Cerebellar nuclear complex (tissue), 1 donor: ENCODE results near the gene SRRT.

Source experiments
- DNase-seq, 2 experiments: peaks; one replicate each; lab custom pipeline; 2025; lab: John Stamatoyannopoulos, UW

The SRRT gene

DNA sequence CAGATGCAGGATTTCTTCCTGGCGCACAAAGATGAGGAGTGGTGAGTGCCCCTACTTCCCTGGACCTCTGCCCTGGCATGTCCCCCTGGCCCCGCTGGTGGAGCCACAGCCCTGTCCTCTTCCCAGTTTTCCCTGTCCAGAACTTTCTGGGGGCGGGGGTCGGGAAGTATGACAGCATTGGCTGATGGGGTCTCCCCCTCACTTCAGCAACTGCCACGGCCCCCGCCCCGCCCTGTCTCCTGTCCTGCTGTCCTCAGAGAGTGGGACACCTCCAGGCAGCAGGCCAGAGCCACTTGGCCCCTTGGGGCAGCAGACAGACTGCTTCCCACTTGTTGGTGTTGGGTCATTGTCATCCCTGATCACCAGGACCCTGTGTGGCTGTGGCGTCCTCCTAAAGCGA is 7.3 kb downstream of the SRRT start:
- DNase-seq = no peak

DNA sequence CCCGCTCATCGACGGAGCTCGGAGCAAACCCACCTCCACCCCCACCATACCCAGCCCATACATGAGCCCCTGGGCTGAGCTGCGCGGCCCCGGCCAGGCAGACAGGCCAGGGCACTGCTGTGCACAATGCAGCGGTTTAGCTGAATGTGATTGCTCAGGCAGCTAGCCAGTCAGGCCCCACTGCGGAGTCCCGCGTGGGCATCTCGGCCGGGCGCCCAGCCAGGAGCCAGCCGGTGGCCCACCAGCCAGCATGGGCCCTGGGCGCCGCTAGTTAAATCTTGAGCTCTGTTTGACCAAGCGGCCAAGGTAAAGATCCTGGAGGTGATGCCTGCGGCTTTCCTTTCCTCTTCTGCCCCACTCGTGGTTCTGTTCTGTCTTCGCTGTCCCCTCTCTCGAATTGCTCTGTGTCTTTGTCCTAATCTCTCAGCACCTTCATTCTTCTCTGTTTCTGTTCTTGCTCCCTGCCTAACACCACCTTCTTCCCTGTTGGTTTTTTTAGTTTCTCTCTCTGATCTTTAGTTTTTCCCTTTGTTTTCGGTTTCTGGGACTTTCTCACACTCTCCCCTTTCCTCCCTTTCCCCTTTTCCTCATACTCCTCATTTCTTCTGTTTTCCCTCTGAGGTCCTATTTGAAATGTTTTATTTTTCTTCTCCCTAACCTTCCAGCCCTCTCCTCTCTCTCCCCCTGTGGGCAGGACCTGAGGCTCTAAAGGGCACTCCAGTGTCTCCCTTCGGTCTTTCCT is 8.1 kb downstream of the SRRT start:
- DNase-seq = no peak

DNA sequence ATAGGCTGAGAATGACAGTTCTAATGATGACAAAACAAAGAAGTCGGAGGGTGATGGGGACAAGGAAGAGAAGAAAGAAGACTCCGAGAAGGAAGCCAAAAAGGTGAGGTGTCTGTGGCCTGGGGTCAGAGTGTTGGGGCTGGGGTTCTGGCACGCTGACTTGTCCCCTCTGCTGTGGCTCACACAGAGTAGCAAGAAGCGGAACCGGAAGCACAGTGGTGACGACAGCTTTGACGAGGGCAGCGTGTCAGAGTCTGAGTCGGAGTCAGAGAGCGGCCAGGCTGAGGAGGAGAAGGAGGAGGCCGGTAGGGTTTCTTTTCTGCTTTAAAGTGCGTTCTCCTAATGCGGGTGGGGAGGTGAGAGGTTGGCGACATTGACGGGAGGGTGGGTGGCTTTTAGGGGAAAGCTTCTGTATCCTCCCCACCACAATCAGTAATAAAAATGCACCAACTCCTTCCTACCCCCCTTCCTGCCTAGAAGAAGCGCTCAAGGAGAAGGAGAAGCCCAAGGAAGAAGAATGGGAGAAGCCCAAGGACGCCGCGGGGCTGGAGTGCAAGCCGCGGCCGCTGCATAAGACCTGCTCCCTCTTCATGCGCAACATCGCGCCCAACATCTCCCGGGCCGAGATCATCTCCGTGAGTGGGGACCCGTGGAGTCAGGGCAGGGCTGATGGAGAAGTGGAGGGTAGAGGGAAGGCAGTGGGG is 10.0 kb downstream of the SRRT start:
- no peak for DNase-seq

DNA sequence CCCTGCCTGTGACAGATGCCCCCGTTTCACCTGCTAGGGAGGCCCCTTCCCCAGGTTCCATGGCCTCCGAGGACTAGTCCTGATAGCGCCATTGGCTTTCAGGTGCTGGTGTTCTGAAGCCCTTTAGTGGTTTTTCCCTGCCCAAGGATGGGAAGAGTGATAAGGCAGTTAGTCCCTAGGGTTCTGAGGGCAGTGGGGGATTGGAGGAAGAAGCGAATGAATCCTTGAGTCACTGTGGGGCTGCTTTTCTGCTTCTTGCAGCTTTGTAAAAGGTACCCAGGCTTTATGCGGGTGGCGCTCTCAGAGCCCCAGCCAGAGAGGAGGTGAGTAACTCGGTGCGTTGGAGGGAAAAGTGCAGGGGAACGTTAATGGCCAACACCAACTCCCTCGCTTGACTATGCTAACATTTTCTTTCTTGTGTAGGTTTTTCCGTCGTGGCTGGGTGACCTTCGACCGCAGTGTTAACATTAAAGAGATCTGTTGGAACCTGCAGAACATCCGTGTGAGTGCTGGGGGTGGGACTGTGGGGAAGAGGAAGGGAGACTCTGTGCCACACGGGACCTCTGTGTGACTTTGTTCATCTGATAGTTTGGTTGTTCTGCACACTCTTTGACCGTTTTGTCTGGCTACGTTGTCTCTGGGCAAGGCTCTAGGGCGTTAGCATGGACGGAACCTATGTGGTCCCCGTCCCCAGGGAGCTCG is 10.7 kb downstream of the SRRT start:
- no peak for DNase-seq

DNA sequence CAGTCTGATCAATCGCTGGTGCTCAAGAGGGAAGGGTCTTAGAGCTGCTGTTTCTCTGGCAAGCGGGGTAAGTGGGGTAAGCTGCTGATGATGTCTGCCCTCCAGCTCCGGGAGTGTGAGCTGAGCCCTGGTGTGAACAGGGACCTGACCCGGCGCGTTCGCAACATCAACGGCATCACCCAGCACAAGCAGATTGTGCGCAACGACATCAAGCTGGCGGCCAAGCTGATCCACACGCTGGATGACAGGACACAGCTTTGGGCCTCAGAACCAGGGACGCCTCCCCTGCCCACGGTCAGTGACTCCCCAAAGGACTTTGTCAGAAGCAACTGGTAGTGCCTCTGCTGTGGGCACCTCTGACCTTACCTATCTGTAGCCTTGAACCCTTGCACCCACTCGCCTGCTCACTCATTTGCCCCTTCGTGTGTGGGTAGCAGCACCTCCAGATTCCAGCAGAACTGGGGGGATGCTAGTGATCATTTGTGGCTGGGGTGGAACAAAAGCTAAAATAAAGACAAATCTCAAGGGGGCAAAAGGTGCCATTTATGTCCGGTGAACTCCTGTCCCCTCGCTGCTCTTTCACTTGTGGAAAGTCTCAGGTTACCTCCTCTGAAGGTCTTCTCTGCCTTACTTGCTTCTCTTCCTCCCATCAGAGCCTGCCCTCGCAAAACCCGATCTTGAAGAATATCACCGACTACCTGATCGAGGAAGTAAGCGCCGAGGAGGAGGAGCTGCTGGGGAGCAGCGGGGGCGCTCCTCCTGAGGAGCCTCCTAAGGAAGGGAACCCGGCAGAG is 11.4 kb downstream of the SRRT start:
- no peak for DNase-seq

DNA sequence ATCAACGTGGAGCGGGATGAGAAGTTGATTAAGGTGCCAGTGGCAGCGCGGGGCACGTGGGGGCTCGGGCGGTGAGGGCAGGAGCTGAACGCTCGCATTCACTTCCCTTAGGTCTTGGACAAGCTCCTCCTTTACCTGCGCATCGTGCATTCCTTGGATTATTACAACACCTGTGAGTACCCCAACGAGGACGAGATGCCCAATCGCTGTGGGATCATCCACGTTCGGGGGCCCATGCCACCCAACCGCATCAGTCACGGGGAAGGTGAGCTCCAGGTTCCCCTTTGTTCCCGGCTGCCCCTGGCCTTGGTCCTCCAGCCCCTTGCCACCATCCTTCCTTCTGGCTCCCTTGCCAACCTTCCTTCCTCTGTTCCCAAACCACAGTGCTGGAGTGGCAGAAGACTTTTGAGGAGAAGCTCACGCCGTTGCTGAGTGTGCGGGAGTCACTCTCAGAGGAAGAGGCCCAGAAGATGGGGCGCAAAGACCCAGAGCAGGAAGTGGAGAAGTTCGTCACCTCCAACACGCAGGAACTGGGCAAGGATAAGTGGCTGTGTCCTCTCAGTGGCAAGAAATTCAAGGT is 12.1 kb downstream of the SRRT start:
- no peak for DNase-seq

DNA sequence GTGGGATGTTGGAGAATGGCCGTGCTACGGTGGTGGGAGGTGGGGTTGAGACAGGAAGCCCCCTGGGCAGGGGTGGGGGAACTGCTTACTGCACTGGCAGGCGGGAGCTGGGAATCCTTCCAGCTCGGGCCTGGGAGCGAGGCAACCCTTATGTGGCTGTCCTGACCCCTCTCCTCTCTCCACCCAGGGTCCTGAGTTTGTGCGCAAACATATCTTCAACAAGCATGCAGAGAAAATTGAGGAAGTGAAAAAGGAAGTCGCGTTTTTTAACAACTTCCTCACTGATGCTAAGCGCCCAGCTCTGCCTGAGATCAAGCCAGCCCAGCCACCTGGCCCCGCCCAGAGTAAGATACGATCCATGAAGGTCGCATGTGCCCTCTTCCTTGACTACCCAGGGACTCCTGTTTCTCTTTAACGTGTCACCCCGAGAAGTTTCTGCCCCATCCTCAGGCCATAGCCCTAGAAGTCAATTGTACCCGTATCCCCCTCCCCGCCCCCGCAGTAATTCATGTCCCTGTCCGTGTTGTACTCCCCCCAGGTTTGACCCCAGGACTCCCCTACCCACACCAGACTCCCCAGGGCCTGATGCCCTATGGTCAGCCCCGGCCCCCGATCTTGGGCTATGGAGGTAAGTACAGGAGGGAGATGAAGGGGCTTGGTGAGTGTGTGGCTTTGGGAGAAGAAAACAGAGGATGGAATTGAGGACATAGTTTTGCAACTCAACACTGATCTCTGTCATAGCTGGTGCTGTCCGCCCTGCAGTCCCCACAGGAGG is 12.8 kb downstream of the SRRT start:
- DNase-seq = no peak

DNA sequence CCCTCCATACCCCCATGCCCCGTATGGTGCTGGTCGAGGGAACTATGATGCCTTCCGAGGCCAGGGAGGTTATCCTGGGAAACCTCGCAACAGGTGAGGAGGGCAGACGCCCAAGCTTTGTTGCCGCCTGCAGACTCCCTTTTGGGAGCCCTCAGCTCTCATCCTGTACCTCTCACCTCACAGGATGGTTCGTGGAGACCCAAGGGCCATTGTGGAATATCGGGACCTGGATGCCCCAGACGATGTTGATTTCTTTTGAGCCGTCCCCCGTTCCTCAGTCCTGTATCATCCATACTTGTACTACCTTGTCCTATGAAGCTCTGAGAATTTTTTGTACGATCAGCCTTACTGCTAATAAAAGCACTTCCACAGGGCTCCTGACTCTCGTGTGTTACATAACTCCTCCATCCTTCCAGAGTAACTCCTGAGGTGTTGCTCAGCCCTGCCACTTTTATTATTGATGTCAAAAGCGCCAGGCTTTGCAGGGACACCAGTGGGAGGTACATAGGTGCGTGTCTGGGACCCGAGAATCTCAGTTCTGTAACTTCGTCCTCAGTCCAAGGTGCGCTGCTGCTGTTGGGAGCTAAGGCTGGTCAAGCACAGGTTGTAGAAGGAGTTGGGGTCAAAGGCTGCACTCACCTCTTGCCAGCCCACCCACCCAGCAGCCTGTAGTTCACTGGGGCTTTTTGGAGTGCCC is 13.5 kb downstream of the SRRT start:
- no peak for DNase-seq

DNA sequence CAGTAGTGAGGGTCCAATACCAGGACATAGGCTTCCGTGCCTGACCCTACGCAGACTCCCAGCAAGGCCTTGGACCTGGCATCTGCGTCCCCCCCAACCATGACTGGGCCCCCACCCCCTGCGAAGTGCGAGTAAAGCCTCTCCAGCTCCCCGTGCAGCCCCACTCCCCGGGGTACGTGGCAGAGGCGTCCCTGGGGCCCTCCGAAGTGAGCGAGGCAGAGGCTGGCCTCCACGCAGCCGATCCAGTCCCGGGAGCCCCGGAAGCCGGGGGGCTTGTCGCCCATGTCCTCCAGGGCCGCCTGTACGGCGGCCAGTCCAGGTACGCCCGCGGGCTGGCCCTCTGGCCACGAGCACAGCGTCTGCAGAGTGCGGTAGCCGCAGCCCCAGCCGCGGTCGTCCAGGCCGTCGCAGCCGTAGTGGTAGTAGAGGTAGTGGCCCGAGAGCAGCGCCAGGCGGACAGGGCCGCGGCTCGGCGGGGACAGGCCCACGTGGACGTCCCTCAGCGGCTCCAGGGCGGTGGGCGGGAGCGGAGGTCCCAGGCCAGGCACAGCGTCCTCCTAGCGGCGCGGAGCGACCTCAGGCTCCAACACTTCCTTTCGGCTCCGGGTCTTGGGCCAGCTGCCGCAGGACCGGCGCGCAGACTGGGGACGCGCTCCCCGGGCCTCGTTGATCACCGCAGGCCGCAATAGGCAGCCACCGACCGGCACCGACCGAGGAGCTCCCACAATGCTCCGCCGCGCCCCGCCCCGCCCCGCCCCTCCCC is 14.3 kb downstream of the SRRT start, which contains the start of gene UFSP1:
Gene UFSP1 (minus strand): TSS at position 728 of the 763 bp plus-strand sequence. CDS start 444 bp downstream, at position 284.
- no peak for DNase-seq

DNA sequence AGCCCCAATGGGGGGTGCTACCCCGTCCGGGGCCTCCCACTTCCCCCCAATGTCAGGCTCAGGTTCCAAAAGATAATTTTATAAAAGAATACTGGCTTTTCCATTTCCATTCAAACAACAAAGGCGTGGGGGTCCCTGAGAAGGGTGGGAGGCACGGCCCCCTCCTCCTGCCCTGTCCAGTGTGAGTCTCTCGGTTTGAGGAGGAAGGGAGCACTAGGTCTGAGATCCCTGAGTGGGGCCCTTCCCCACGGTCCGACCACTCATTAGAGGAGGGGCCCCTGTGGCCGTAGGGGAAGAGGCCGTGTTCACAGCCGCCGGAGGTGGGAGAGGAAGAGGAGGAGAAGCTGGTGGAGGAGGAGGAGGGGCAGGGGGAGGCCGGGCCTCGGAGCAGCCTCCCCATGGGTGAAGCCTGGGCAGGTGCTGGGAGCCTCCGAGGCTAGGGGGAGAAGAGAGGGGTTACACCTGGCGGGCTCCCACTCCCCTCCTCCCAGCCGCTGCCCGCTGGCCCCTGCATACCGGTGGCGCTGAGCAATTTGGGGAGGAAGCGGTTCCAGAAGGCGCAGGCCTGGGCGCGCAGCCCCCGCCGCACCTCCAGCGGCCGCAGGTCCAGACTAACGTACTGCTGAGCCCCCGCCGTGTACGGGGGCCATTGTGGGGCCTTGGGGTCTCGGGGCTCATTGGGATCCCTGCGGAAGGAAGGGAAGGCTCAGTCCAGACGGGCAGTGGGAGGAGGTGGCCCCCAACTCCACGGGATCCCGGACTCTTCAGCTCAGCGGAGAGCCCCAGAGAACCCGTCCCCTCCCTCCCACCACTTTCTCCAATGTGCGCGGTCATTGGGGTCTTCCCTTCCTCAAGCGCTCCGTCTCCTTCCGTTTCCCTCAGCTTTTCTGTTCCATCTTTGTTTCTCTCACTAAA is 16.0 kb downstream of the SRRT start:
- no peak for DNase-seq

DNA sequence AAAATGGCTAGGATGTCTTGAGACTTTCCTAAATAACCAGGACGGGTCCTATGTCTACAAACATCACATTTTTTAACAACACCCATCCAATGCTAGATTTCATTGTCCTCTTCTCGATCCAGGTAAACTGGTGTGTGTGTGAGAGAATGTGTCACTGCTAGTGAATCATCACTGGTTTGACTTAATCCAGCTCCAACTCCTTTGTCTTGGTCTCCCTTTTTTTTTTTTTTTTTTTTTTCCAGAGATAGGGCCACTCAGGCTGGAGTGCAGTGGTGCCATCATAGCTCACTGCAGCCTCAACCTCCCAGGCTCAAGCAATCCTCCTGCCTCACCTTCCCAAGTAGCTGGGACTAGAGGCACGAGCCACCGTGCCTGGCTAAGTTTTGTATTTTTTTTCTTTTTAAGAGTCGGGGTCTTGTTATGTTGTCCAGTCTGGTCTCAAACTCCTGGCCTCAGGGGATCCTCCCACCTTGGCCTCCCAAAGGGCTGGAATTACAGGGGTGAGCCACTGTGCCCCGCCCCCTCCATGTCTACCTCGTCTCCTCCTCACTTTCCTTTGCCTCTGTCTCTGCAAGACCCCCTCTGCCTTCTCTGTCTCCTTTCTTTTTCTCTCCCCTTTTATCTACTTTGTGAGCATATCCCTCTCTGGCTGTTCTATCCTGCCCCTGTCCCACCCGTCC is 16.8 kb downstream of the SRRT start:
- no peak for DNase-seq

DNA sequence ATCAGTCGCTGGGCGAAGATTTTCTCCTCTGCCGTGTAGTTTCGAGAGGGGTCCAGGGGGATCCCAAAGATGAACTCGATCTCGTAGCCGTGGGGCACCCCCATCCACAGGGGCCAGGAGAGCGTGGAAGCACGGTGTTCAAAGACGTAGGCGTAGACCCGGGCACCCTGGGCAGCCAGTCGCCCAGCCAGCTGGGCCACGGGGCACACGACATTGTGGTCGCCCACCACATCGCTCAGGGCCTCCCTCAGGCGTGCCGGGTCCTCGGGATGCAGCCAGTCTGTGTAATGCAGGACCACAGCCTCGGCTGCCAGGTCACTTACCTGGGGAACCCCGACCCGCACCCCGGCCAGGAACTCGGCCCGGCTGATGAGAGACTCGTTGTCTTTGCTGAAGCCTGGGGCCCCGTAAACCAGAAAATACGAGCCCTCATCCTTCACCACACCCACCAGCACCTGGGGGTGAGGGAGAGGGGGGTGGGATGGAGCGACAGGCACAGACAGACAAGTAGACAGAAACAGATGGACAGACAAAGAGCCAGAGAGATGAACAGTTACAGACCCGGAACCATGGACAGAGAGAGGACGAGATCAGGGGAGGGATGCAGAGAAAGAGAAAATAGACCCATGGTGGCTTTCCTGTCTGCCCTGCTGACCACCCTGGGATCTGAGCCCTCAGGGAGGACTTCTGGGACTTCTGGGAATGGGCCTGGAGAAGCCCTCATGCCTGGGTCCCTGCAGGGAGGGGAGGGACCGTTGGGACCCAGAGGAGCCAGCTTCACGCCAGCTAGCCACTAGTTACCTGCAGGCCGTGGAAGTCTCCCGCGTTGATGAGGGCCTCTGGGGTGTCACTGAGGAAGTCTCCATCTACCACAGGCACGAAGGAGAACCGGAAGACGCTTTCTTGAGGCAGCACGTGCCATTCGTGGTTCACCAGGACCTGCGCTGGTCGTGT is 17.7 kb downstream of the SRRT start:
- DNase-seq = no peak

DNA sequence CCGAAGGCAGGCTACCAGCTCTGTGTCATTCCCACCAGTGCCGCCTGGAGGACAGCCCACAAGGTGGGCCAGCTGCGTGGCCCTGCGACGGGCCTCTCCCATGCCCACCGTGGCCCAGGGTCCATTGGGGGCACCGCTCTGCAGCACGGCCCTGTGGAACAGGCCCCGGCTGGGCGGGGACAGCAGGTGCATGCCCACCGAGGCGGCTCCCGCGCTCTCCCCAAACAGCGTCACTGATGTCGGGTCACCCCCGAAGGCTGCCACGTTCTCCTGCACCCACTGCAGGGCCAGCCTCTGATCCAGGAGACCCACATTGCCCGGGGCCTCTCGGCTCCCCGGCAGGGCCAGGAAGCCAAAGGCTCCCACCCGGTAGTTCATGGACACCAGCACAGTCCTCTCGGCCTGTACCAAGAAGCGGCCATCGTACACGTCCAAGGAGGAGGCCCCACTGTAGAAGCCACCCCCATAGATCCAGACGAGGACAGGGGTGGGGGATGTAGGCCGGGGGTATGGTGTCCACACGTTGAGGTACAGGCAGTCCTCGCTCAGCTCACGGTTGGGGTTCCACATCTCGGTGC is 18.5 kb downstream of the SRRT start:
- no peak for DNase-seq

DNA sequence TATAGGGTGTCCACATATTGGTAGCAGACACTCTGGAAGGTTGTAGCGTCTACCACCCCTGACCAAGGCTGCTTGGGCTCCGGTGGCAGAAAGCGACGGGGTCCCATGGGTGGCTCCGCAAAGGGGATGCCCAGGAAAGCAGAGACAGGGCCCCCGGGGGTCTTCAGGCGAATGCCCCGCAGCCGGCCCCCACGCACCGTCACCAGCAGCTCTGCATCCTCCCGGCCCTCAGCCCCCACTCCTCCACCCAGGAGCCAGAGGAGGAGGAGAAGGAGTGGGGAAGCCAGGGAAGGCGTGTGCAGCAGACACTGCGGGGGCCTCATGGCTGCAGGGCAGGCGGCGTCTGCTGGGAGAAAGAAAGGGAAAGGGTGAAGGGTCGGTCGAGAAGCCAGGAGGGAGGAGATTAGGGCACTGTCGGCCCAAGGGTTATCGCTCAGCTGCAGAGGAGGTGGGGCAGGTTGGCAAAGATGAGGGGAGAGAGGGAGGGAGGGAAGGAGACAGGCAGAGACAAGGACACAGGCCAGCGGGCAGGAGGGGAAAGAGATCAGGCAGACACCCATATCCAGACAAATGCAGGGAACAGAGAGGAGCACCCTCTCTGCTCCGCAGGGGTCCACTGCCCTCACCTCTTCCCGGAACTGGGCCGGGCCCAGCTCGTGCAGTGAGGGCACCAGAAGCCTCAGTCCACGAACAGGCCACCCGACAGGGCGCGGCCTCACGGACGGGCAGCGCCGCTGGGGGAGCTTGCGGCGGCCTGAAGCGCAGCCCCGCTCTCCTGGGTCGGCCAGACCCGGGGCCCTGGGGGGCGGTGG is 19.2 kb downstream of the SRRT start:
- no peak for DNase-seq
